Thyroid gland (tissue), 4 donors: ENCODE measurements around the gene SPAG6. TPM values are rescaled to one million over a fixed set of nuclear protein-coding genes. Genes with fewer than 3 reads are reported as not detected.

Experiments
- DNase-seq, 2 donors: peaks; one replicate each; pipeline ENCODE4 v3.0.0-alpha.2; 2019
- H3K27ac ChIP-seq, 3 donors: fragments of 200-600 bp; sonication (generic); 1 replicate in 2 of 3; 2 replicates in 1 of 3; pipeline ENCODE4 v1.5.1; 2016 to 2019; ENCODE audit warnings: mild to moderate bottlenecking in 1 of 3, moderate library complexity in 1 of 3
- H3K27me3 ChIP-seq: fragments of 200-600 bp; sonication (generic); one replicate; pipeline ENCODE4 v1.5.1; 2019
- H3K36me3 ChIP-seq, 2 donors: fragments of 200-600 bp; sonication (generic); one replicate each; pipeline ENCODE4 v1.5.1; 2016 to 2019
- H3K4me1 ChIP-seq, 2 donors: fragments of 200-600 bp; sonication (generic); one replicate each; pipeline ENCODE4 v1.5.1; 2017 to 2019
- H3K4me3 ChIP-seq, 3 donors: fragments of 200-600 bp; sonication (generic); replicated peaks in 1 of 3; 1 replicate in 2 of 3; 2 replicates in 1 of 3; pipeline ENCODE4 v1.5.1; 2016; ENCODE audit warnings: mild to moderate bottlenecking in 1 of 3
- H3K9me3 ChIP-seq: fragments of 200-600 bp; sonication (generic); one replicate; pipeline ENCODE4 v1.5.1; 2017
- CTCF ChIP-seq, 6 experiments: fragments of 200-600 bp in 3 of 6; fragments of 450-650 bp in 3 of 6; sonication (generic) in 3 of 6; IDR thresholded peaks; one replicate each; pipeline ENCODE4 v1.5.1; 2016 to 2019; ENCODE audit warnings: antibody characterized with exemption in 6 of 6, mild to moderate bottlenecking in 2 of 6, inconsistent platforms in 1 of 6, moderate library complexity in 1 of 6
- POLR2A ChIP-seq, 2 donors: fragments of 450-650 bp; IDR thresholded peaks; one replicate each; pipeline ENCODE4 v1.6.1; 2017; ENCODE audit warnings: antibody characterized with exemption in 2 of 2, mild to moderate bottlenecking in 2 of 2, moderate library complexity in 1 of 2
- WGBS, 2 donors: methylation state at CpG; one replicate each; pipeline ENCODE4 v1.1.5; 2017; 5-methylcytosine and 5-hydroxymethylcytosine counted together
- intact Hi-C: fragments of 100-400 bp; cut with DNase I; formaldehyde crosslinking; loops from one replicate; pipeline ENCODE4 v1.15.1; 2023
- total RNA-seq, 4 donors: library from RNA; depleted of rRNA; stranded (reverse); fragments of >200 nt; gene quantifications; one replicate each; pipeline ENCODE4 v1.2.3, GENCODE V29; 2016

SPAG6 gene
- total RNA-seq, 4 donors from 2014 or later, result 0.27 TPM; not detected in 3

GRCh38 chr10:22420787-22421517 is 75.7 kb downstream of the SPAG6 start:
- TF ChIP-seq CTCF (IDR thresholded peaks at IDR 0.05) (no peak), POLR2A (IDR thresholded peaks at IDR 0.05) (no peak)
- Histone ChIP-seq H3K9me3 (no peaks in the 10 kb centered on the region), H3K4me1 (no peaks in the 10 kb centered on the region), H3K27me3 (no peaks in the 10 kb centered on the region), H3K4me3 (no peak overlapping the region), H3K27ac (no peak overlapping the region), H3K36me3 (no peaks in the 10 kb centered on the region)
- WGBS, 2 donors, result 86 to 94% methylated on average over 4 of the region's 4 CpGs
- no peak for DNase-seq
- intact Hi-C loops, result no loop called here

GRCh38 chr10:22426653-22427052 is 81.4 kb downstream of the SPAG6 start:
- Histone ChIP-seq H3K27ac (peak overlapping the region in 1 of 3 donors; percentile 75), H3K4me3 (no peak overlapping the region), H3K27me3 (no peaks in the 10 kb centered on the region), H3K9me3 (no peaks in the 10 kb centered on the region), H3K36me3 (no peaks in the 10 kb centered on the region), H3K4me1 (peaks cover 17 to 31% of the 10 kb centered on the region in 2 donors)
- intact Hi-C loops, result no loop called here
- no peak for DNase-seq
- TF ChIP-seq CTCF (IDR thresholded peaks at IDR 0.05), result no peak
- no peak for TF ChIP-seq POLR2A (IDR thresholded peaks at IDR 0.05)
- WGBS, 2 donors, result 80 to 84% methylated on average over 5 of the region's 5 CpGs

GRCh38 chr10:22427101-22427500 is 81.8 kb downstream of the SPAG6 start:
- Histone ChIP-seq H3K4me1 (peaks cover 17 to 31% of the 10 kb centered on the region in 2 donors), H3K4me3 (no peak overlapping the region)
- intact Hi-C loops, result no loop called here

GRCh38 chr10:22427890-22428571 is 82.7 kb downstream of the SPAG6 start:
- intact Hi-C loops, result no loop called here
- Histone ChIP-seq H3K27me3 (no peaks in the 10 kb centered on the region), H3K36me3 (no peaks in the 10 kb centered on the region), H3K4me1 (peaks cover 17 to 31% of the 10 kb centered on the region in 2 donors), H3K4me3 (no peak overlapping the region), H3K9me3 (no peaks in the 10 kb centered on the region), H3K27ac (peak overlapping the region; percentile 37 to 75 (median 39))
- WGBS, 2 donors, result 24 to 31% methylated on average over 6 of the region's 6 CpGs
- TF ChIP-seq CTCF (IDR thresholded peaks at IDR 0.05), result peak in 2 of 6 experiments; percentile 10 to 26
- TF ChIP-seq POLR2A (IDR thresholded peaks at IDR 0.05), result no peak
- no peak for DNase-seq

More at GRCh38 chr10:22427101-22427500, 81.8 kb downstream of the SPAG6 start:
- peak; percentile 76 to 77 for DNase-seq
- peak overlapping the region; percentile 14 to 75 (median 18) for H3K27ac ChIP-seq
- no peaks in the 10 kb centered on the region for H3K9me3 ChIP-seq
- H3K36me3 ChIP-seq, result no peaks in the 10 kb centered on the region
- TF ChIP-seq CTCF (IDR thresholded peaks at IDR 0.05), result no peak
- TF ChIP-seq POLR2A (IDR thresholded peaks at IDR 0.05), result no peak
- H3K27me3 ChIP-seq, result no peaks in the 10 kb centered on the region
- 44 to 45% methylated on average over 3 of the region's 3 CpGs for WGBS, 2 donors

GRCh38 chr10:22429146-22429545 is 83.8 kb downstream of the SPAG6 start:
- DNase-seq, result no peak
- WGBS, 2 donors, result 75 to 82% methylated on average over 3 of the region's 3 CpGs
- no peaks in the 10 kb centered on the region for H3K27me3 ChIP-seq
- no peak overlapping the region for H3K4me3 ChIP-seq
- no peak for TF ChIP-seq CTCF (IDR thresholded peaks at IDR 0.05)
- no peak for TF ChIP-seq POLR2A (IDR thresholded peaks at IDR 0.05)
- no peaks in the 10 kb centered on the region for H3K36me3 ChIP-seq
- no peaks in the 10 kb centered on the region for H3K9me3 ChIP-seq
- intact Hi-C loops, result no loop called here
- peaks cover 17 to 35% of the 10 kb centered on the region in 2 donors for H3K4me1 ChIP-seq
- H3K27ac ChIP-seq, result peak overlapping the region in 2 of 3 donors; percentile 8 to 43
